ENCODE data around the gene DNAH17.

Gene DNAH17

GRCh38 chr17:78557598-78558039 lies 19.6 kb downstream of the DNAH17 start:
- Histone ChIP-seq H3K9me3 (ENCODE audit: low read length) (no peaks in the 10 kb centered on the region), H3K9ac (ENCODE audit: low read length) (no peak overlapping the region), H3K4me1 (ENCODE audit: insufficient read depth, low read length) (no peaks in the 10 kb centered on the region), H3K4me3 (ENCODE audit: low read depth in 1 of 2, low read length in 2 of 2) (no peak overlapping the region), H3K27me3 (ENCODE audit: control insufficient read depth in 1 of 2, insufficient read depth in 2 of 2, low read length in 2 of 2) (peaks cover 0 to 11% of the 10 kb centered on the region in 2 donors), H3K36me3 (ENCODE audit: insufficient read depth, low read length) (no peaks in the 10 kb centered on the region), H3K27ac (ENCODE audit: low read depth, low read length) (no peak overlapping the region)

- no peaks in the 10 kb centered on the region for H3K36me3 ChIP-seq (ENCODE audit: insufficient read depth, low read length)
- H3K27ac ChIP-seq (ENCODE audit: low read depth, low read length) = no peak overlapping the region
- peaks cover 0 to 11% of the 10 kb centered on the region in 2 donors for H3K27me3 ChIP-seq (ENCODE audit: control insufficient read depth in 1 of 2, insufficient read depth in 2 of 2, low read length in 2 of 2)
- H3K4me1 ChIP-seq (ENCODE audit: insufficient read depth, low read length) = no peaks in the 10 kb centered on the region
- H3K9ac ChIP-seq (ENCODE audit: low read length) = no peak overlapping the region
- H3K4me3 ChIP-seq (ENCODE audit: low read depth in 1 of 2, low read length in 2 of 2) = no peak overlapping the region
- H3K9me3 ChIP-seq (ENCODE audit: low read length) = no peaks in the 10 kb centered on the region
Measured at GRCh38 chr17:78556812-78557211, 20.4 kb downstream of the DNAH17 start.

- Histone ChIP-seq H3K36me3 (ENCODE audit: insufficient read depth, low read length) (no peaks in the 10 kb centered on the region), H3K27ac (ENCODE audit: low read depth, low read length) (no peak overlapping the region), H3K4me3 (ENCODE audit: low read depth in 1 of 2, low read length in 2 of 2) (no peak overlapping the region), H3K4me1 (ENCODE audit: insufficient read depth, low read length) (no peaks in the 10 kb centered on the region), H3K27me3 (ENCODE audit: control insufficient read depth in 1 of 2, insufficient read depth in 2 of 2, low read length in 2 of 2) (peaks cover 0 to 11% of the 10 kb centered on the region in 2 donors), H3K9ac (ENCODE audit: low read length) (no peak overlapping the region), H3K9me3 (ENCODE audit: low read length) (no peaks in the 10 kb centered on the region)
Measured at GRCh38 chr17:78555746-78556401, 21.3 kb downstream of the DNAH17 start.

DNA sequence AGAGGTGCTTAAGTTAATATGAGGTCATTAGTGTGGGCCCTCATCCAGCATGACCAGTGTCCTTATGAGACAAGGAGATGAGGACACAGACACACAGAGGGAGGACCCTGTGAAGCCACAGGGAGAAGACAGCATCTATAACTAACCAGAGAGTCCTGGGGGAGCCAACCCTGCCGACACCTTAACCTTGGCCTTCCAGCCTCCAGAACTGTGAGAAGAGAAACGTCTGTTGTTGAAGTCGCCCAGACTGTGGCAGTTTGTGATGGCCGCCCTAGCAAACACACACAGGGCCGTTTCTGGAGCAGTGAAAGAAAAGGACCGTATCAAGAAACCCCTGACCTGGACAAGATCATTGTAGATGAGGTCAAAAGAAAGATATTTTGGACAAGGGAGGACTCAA lies 26.7 kb downstream of the DNAH17 start:
- Histone ChIP-seq H3K36me3 (ENCODE audit: insufficient read depth, low read length) (no peaks in the 10 kb centered on the region), H3K9ac (ENCODE audit: low read length) (no peak overlapping the region), H3K4me1 (ENCODE audit: insufficient read depth, low read length) (no peaks in the 10 kb centered on the region), H3K27ac (ENCODE audit: low read depth, low read length) (no peak overlapping the region), H3K4me3 (ENCODE audit: low read depth in 1 of 2, low read length in 2 of 2) (no peak overlapping the region), H3K9me3 (ENCODE audit: low read length) (no peaks in the 10 kb centered on the region), H3K27me3 (ENCODE audit: control insufficient read depth in 1 of 2, insufficient read depth in 2 of 2, low read length in 2 of 2) (no peaks in the 10 kb centered on the region)

DNA sequence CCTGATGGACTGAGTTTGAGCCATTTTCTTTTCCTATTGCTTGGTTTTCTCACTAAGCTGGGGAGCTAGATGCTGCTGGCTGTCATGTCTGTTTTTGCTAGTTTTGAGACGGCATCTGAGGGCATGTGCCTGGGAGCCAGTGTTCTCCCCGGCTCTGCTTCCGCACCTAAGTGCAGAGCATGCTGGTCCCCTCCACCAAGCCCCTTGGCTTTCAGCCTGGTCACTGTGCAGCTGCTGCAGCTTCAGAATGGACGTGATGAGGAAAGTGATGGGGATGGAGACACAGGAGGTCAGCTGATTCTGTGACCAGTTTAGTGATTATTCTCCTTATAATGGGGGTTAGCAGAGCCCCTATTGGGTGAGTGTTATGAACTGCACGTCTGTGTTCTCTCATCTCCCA lies 28.5 kb downstream of the DNAH17 start:
- H3K9ac ChIP-seq (ENCODE audit: low read length) = no peak overlapping the region
- no peaks in the 10 kb centered on the region for H3K27me3 ChIP-seq (ENCODE audit: control insufficient read depth in 1 of 2, insufficient read depth in 2 of 2, low read length in 2 of 2)
- H3K27ac ChIP-seq (ENCODE audit: low read depth, low read length) = no peak overlapping the region
- no peaks in the 10 kb centered on the region for H3K4me1 ChIP-seq (ENCODE audit: insufficient read depth, low read length)
- no peaks in the 10 kb centered on the region for H3K36me3 ChIP-seq (ENCODE audit: insufficient read depth, low read length)
- H3K9me3 ChIP-seq (ENCODE audit: low read length) = no peaks in the 10 kb centered on the region
- no peak overlapping the region for H3K4me3 ChIP-seq (ENCODE audit: low read depth in 1 of 2, low read length in 2 of 2)

DNA sequence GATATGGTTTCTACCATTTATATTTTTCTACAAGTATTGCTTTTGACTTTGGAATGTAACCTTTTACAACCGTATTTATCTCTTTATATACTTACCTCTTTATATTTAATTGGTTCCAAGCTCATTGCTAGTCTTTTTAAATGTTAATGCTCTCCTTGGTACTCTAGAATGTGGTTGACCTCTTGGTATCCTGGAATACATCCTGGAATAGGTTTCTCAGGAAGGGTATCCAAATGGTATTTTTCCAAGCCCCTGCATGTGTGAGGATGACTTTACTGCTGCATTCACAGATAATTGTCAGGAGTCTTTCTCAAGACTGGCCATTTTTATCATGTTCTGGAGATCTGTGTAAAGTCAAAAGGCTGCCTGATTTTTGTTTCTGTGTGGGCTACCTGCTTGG lies 30.2 kb downstream of the DNAH17 start:
- no peaks in the 10 kb centered on the region for H3K4me1 ChIP-seq (ENCODE audit: insufficient read depth, low read length)
- H3K27me3 ChIP-seq (ENCODE audit: control insufficient read depth in 1 of 2, insufficient read depth in 2 of 2, low read length in 2 of 2) = no peaks in the 10 kb centered on the region
- no peak overlapping the region for H3K27ac ChIP-seq (ENCODE audit: low read depth, low read length)
- H3K4me3 ChIP-seq (ENCODE audit: low read depth in 1 of 2, low read length in 2 of 2) = no peak overlapping the region
- H3K9ac ChIP-seq (ENCODE audit: low read length) = no peak overlapping the region
- no peaks in the 10 kb centered on the region for H3K9me3 ChIP-seq (ENCODE audit: low read length)
- H3K36me3 ChIP-seq (ENCODE audit: insufficient read depth, low read length) = no peaks in the 10 kb centered on the region

DNA sequence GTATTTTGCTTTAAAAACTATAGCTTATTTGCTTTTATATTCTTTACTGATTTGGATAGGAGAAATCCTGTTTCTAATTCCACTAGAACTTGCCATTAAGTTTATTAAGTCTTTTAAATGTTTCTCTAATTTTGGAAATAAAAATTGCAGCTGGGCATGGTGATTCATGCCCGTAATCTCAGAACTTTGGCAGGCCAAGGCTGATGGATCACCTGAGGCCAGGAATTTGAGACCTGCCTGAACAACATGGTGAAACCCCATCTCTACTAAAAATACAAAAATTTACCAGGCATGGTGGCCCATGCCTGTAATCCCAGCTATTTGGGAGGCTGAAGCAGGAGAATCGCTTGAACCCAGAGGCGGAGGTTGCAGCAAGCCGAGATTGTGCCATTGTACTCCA lies 30.7 kb downstream of the DNAH17 start:
- Histone ChIP-seq H3K9ac (ENCODE audit: low read length) (no peak overlapping the region), H3K27ac (ENCODE audit: low read depth, low read length) (no peak overlapping the region), H3K4me3 (ENCODE audit: low read depth in 1 of 2, low read length in 2 of 2) (no peak overlapping the region), H3K27me3 (ENCODE audit: control insufficient read depth in 1 of 2, insufficient read depth in 2 of 2, low read length in 2 of 2) (no peaks in the 10 kb centered on the region), H3K9me3 (ENCODE audit: low read length) (no peaks in the 10 kb centered on the region), H3K4me1 (ENCODE audit: insufficient read depth, low read length) (no peaks in the 10 kb centered on the region), H3K36me3 (ENCODE audit: insufficient read depth, low read length) (no peaks in the 10 kb centered on the region)

- Histone ChIP-seq H3K4me1 (ENCODE audit: insufficient read depth, low read length) (no peaks in the 10 kb centered on the region), H3K27me3 (ENCODE audit: control insufficient read depth in 1 of 2, insufficient read depth in 2 of 2, low read length in 2 of 2) (no peaks in the 10 kb centered on the region), H3K36me3 (ENCODE audit: insufficient read depth, low read length) (no peaks in the 10 kb centered on the region), H3K9ac (ENCODE audit: low read length) (no peak overlapping the region), H3K9me3 (ENCODE audit: low read length) (no peaks in the 10 kb centered on the region), H3K4me3 (ENCODE audit: low read depth in 1 of 2, low read length in 2 of 2) (no peak overlapping the region), H3K27ac (ENCODE audit: low read depth, low read length) (no peak overlapping the region)
Measured at GRCh38 chr17:78544881-78545755, 32.1 kb downstream of the DNAH17 start.

DNA sequence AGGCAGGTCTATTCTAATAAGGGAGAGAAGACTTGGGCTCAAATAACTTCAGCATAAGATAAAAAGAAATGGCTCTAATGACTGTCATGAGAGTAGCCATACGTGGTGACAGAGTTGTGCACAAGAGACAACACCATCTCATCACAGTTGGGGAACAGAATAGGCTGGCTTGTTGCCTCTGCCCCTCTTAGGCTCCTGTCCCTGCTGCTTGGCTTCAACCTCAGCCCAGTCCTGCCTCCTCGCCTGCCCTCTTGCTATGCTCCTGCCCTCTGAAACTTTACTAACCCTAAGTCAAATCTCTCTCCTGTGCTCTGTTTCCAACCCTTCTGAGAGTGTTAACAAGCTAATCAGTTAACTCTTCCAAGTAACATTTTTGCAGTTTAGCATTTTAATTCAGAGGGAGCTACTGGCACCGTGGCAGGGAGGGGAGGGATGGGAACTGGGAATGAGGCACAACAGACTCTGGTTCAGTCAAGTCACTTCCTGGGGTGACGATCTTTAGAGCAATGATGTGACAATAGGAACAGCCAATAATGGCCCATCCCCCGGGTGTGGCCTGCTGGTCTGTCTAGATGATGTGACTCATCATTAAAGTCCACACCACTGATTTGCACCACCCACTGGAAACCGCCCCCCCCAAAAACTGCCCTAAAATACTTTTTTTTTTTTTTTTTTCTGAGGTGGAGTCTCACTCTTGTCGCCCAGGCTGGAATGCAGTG lies 35.5 kb downstream of the DNAH17 start:
- no peak overlapping the region for H3K4me3 ChIP-seq (ENCODE audit: low read depth in 1 of 2, low read length in 2 of 2)
- H3K9ac ChIP-seq (ENCODE audit: low read length) = no peak overlapping the region
- no peaks in the 10 kb centered on the region for H3K36me3 ChIP-seq (ENCODE audit: insufficient read depth, low read length)
- H3K4me1 ChIP-seq (ENCODE audit: insufficient read depth, low read length) = no peaks in the 10 kb centered on the region
- no peaks in the 10 kb centered on the region for H3K27me3 ChIP-seq (ENCODE audit: control insufficient read depth in 1 of 2, insufficient read depth in 2 of 2, low read length in 2 of 2)
- no peak overlapping the region for H3K27ac ChIP-seq (ENCODE audit: low read depth, low read length)
- H3K9me3 ChIP-seq (ENCODE audit: low read length) = no peaks in the 10 kb centered on the region

DNA sequence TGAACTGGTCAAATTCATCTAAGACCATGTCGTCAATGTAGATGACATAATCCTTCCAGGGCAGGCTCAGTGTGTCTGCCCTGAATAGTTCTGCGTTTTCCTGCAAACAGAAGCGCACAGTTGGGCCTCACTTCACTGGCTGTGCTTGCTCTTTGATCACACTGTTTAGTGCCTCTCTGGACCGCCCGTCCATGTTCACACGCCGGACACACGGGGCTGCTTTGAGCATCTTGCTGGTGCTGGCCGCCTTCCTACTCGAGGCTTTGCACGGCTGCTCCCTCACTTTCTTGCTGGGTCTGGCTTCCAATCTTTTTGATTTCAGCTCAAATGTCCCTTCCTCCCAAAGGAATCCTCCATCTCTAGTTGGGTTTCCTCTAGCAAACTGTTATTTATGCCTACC lies 37.4 kb downstream of the DNAH17 start:
- H3K27ac ChIP-seq (ENCODE audit: low read depth, low read length) = no peak overlapping the region
- H3K36me3 ChIP-seq (ENCODE audit: insufficient read depth, low read length) = no peaks in the 10 kb centered on the region
- no peaks in the 10 kb centered on the region for H3K4me1 ChIP-seq (ENCODE audit: insufficient read depth, low read length)
- no peak overlapping the region for H3K4me3 ChIP-seq (ENCODE audit: low read depth in 1 of 2, low read length in 2 of 2)
- H3K9ac ChIP-seq (ENCODE audit: low read length) = no peak overlapping the region
- H3K9me3 ChIP-seq (ENCODE audit: low read length) = no peaks in the 10 kb centered on the region
- H3K27me3 ChIP-seq (ENCODE audit: control insufficient read depth in 1 of 2, insufficient read depth in 2 of 2, low read length in 2 of 2) = no peaks in the 10 kb centered on the region

DNA sequence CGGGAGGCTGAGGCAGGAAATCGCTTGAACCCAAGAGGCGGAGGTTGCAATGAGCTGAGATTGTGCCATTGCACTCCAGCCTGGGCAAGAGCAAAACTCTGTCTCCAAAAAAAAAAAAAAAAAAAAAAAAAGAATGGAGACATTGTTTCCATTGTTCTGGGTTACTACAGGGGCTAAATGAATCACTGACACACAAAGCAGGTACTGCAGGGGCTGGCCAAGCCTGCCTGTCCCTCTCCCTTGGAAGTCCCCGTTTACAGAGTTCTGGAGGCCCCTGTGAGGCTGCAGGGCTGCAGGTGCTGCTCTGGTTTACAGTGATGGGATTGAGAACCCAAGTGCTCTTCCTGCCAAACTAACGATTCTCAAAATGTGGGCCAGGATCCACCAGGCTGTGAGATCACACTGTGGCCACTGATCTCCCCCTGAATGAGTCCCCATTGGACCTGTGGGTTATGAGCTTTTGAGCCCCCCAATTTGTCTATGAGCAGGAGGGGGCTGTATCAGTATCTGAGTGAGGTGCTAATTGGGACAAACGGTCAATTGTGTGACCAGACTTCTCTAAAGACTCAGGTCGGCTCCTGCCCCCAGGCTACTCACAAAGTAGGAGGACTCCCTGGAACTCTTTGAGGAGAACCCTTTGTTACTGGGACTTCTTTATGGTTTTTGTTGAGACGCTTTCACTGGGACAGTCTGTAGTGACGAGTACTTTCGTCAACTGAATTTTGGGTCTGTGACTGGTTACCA lies 39.0 kb downstream of the DNAH17 start:
- Histone ChIP-seq H3K4me1 (ENCODE audit: insufficient read depth, low read length) (no peaks in the 10 kb centered on the region), H3K9ac (ENCODE audit: low read length) (no peak overlapping the region), H3K9me3 (ENCODE audit: low read length) (no peaks in the 10 kb centered on the region), H3K36me3 (ENCODE audit: insufficient read depth, low read length) (no peaks in the 10 kb centered on the region), H3K27me3 (ENCODE audit: control insufficient read depth in 1 of 2, insufficient read depth in 2 of 2, low read length in 2 of 2) (no peaks in the 10 kb centered on the region), H3K27ac (ENCODE audit: low read depth, low read length) (no peak overlapping the region), H3K4me3 (ENCODE audit: low read depth in 1 of 2, low read length in 2 of 2) (no peak overlapping the region)
